Measurements from ENCODE around the gene TOB1.

DNA sequence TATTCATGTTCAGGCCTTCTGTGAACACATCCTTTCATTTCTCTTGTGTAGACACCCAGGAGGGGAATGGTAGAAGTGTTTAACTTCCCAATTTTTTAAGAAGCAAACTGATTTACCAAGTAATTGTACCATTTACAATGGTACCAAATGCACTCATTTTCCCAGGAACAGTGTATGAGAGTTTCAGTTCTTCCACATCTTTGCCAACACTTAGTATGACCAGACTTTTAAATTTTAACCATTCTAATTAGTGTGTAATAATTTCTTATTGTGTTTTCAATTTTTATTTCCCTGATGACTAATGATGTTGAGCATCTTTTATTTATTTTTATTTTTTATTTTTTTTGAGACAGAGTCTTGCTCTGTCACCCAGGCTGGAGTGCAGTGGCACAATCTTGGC lies 41.0 kb downstream of the TOB1 start:
- no peak for TF ChIP-seq POLR2A (IDR thresholded peaks at IDR 0.05; ENCODE audit: low read length)
- TF ChIP-seq GATA1 (IDR thresholded peaks at IDR 0.05; ENCODE audit: low read depth, low read length): no peak
